SHP77 treated with DMSO at 0.1 percent for 48 hours (cell line): ENCODE measurements around the gene C14orf93.

Source experiments
- DNase-seq: peaks from one replicate; lab custom pipeline; 2025; lab: John Stamatoyannopoulos, UW

Gene C14orf93

GRCh38 chr14:22994762-22995275 lies 15.1 kb downstream of the C14orf93 start:
- no peak for DNase-seq

- no peak for DNase-seq
Measured at GRCh38 chr14:22993517-22993916, 16.4 kb downstream of the C14orf93 start.

GRCh38 chr14:22991852-22992251 lies 18.1 kb downstream of the C14orf93 start:
- no peak for DNase-seq

- no peak for DNase-seq
Measured at GRCh38 chr14:22987291-22987690, 22.7 kb downstream of the C14orf93 start.

GRCh38 chr14:22986508-22987054 lies 23.4 kb downstream of the C14orf93 start:
- DNase-seq, result peak; percentile 57

- no peak for DNase-seq
Measured at GRCh38 chr14:22985894-22986507, 23.9 kb downstream of the C14orf93 start.

GRCh38 chr14:22984959-22985658 lies 24.8 kb downstream of the C14orf93 start:
- DNase-seq, result no peak

- DNase-seq, result no peak
Measured at GRCh38 chr14:22982477-22983245, 27.3 kb downstream of the C14orf93 start, which contains the start of gene AJUBA. TSS of gene AJUBA (minus strand) at chr14:22982551. CDS start at chr14:22982266, 285 bp downstream.

- DNase-seq, result no peak
Measured at GRCh38 chr14:22981876-22982476, 28.0 kb downstream of the C14orf93 start.

GRCh38 chr14:22981090-22981875 lies 28.7 kb downstream of the C14orf93 start:
- no peak for DNase-seq

- no peak for DNase-seq
Measured at GRCh38 chr14:22980672-22981089, 29.3 kb downstream of the C14orf93 start.

- no peak for DNase-seq
Measured at GRCh38 chr14:22979748-22980392, 30.1 kb downstream of the C14orf93 start.

- no peak for DNase-seq
Measured at GRCh38 chr14:22978981-22979671, 30.8 kb downstream of the C14orf93 start.

GRCh38 chr14:22978487-22978837 lies 31.5 kb downstream of the C14orf93 start:
- no peak for DNase-seq

GRCh38 chr14:22977684-22978486 lies 32.1 kb downstream of the C14orf93 start:
- DNase-seq, result no peak

- no peak for DNase-seq
Measured at GRCh38 chr14:22977434-22977683, 32.6 kb downstream of the C14orf93 start.

GRCh38 chr14:22976620-22977433 lies 33.1 kb downstream of the C14orf93 start:
- peak; percentile 32 for DNase-seq

GRCh38 chr14:22974530-22975313 lies 35.2 kb downstream of the C14orf93 start:
- DNase-seq, result no peak
